GM12878 (cell line): ENCODE data around the gene PCP2. TPM values are rescaled to one million over a fixed set of nuclear protein-coding genes. Genes with fewer than 3 reads are reported as not detected.

Experiments used
- ATAC-seq: fragments of 200-7000 bp; cut with Tn5 transposase; 3 replicates; pipeline ENCODE4 v1.9.1; 2020; ENCODE audit warnings: mild to moderate bottlenecking, moderate library complexity
- BruUV-seq: library from RNA; stranded (reverse); fragments of 400-500 nt; replicated peaks from 2 replicates; lab custom pipeline; 2021; lab: Mats Ljungman, UMichigan
- CTCF ChIA-PET: fragments of 300-600 bp; sonication (Branson Sonifier 250); formaldehyde crosslinking; extraction: SDS; loops from one replicate; lab custom pipeline; 2021; ENCODE audit warnings: inconsistent platforms; lab: Yijun Ruan, JAX
- POLR2A ChIA-PET: fragments of 350-600 bp; formaldehyde crosslinking; extraction: SDS; loops from one replicate; lab custom pipeline; 2021; ENCODE audit warnings: inconsistent platforms; lab: Charles Lee
- RAD21 ChIA-PET: fragments of 300-600 bp; sonication (Branson Sonifier 250); formaldehyde crosslinking; loops from one replicate; lab custom pipeline; 2023; ENCODE audit warnings: antibody characterized with exemption; ENCODE audit not compliant: unreplicated experiment; lab: Charles Lee
- SMC1A ChIA-PET: fragments of 300-600 bp; sonication (Branson Sonifier 250); formaldehyde crosslinking; loops from one replicate; lab custom pipeline; 2023; ENCODE audit not compliant: unreplicated experiment, uncharacterized antibody; lab: Charles Lee
- DNase-seq: peaks from one replicate; pipeline ENCODE4 v3.0.0-alpha.2; 2011; ENCODE audit warnings: low read depth, low spot score
- FAIRE-seq: peaks from 3 replicates; lab custom pipeline; 2011; peaks lifted over from hg19 to GRCh38; lab: Jason Lieb, UNC
- H2AFZ ChIP-seq: 2 replicates; pipeline ENCODE4 v1.6.0; 2011; ENCODE audit warnings: low read depth, low read length, control low read depth; ENCODE audit not compliant: control insufficient read depth
- H3K27ac ChIP-seq: 2 replicates; pipeline ENCODE4 v1.5.1; 2011; ENCODE audit warnings: control low read depth; ENCODE audit not compliant: control insufficient read depth, insufficient read depth
- H3K27me3 ChIP-seq, 2 experiments: replicated peaks in 1 of 2; 2 replicates each; pipeline versions ENCODE4 v1.6.0 to v1.6.1; 2011; ENCODE audit warnings: low read length in 1 of 2; ENCODE audit not compliant: control insufficient read depth in 2 of 2, insufficient read depth in 2 of 2
- H3K36me3 ChIP-seq, 2 experiments: 2 replicates each; pipeline ENCODE4 v1.5.1; 2011; ENCODE audit warnings: low read length in 1 of 2; ENCODE audit not compliant: control insufficient read depth in 2 of 2, insufficient read depth in 2 of 2
- H3K4me1 ChIP-seq: 2 replicates; pipeline ENCODE4 v1.6.1; 2011; ENCODE audit warnings: mild to moderate bottlenecking, low read length, moderate library complexity, mixed read lengths; ENCODE audit not compliant: control insufficient read depth, insufficient read depth
- H3K4me2 ChIP-seq: 2 replicates; pipeline ENCODE4 v1.6.0; 2011; ENCODE audit warnings: control low read depth; ENCODE audit not compliant: control insufficient read depth, insufficient read depth
- H3K4me3 ChIP-seq: fragments of 200-600 bp; sonication (generic); 2 replicates; pipeline ENCODE4 v1.5.1; 2016
- H3K79me2 ChIP-seq: 2 replicates; pipeline ENCODE4 v1.6.0; 2011; ENCODE audit warnings: low read length; ENCODE audit not compliant: control insufficient read depth, insufficient read depth
- H3K9ac ChIP-seq: 2 replicates; pipeline ENCODE4 v1.8.0; 2011; ENCODE audit warnings: low read length, control low read depth, mixed read lengths; ENCODE audit not compliant: control insufficient read depth, insufficient read depth
- H3K9me3 ChIP-seq: replicated peaks from 3 replicates; pipeline ENCODE4 v1.5.1; 2011; ENCODE audit warnings: mild to moderate bottlenecking, low read length; ENCODE audit not compliant: control insufficient read depth, insufficient read depth
- H4K20me1 ChIP-seq: 2 replicates; pipeline ENCODE4 v1.6.0; 2011; ENCODE audit not compliant: control insufficient read depth, insufficient read depth
- BCL11A ChIP-seq: IDR thresholded peaks from 2 replicates; pipeline ENCODE4 v1.6.1; 2011; ENCODE audit warnings: low read depth, low read length
- CHD4 ChIP-seq: fragments of 200-600 bp; sonication (generic); IDR thresholded peaks from 2 replicates; pipeline ENCODE4 v1.6.1; 2016; ENCODE audit warnings: mild to moderate bottlenecking
- HDAC2 ChIP-seq: fragments of 200-600 bp; sonication (generic); IDR thresholded peaks from 2 replicates; pipeline ENCODE4 v1.6.1; 2017
- MYC ChIP-seq: IDR thresholded peaks from 2 replicates; pipeline ENCODE4 v1.6.1; 2011; ENCODE audit warnings: mild to moderate bottlenecking, low read length, moderate library complexity, inconsistent platforms; ENCODE audit not compliant: insufficient read depth, insufficient replicate concordance, insufficient read length, severe bottlenecking
- NR2C2 ChIP-seq: IDR thresholded peaks from 2 replicates; pipeline ENCODE4 v1.6.1; 2011; ENCODE audit warnings: borderline replicate concordance, low read depth; ENCODE audit not compliant: control insufficient read depth, insufficient read length
- WGBS: methylation state at CpG from one replicate; pipeline ENCODE4 v1.1.6; 2016; ENCODE audit warnings: low lambda C conversion rate; ENCODE audit not compliant: insufficient replicate concordance, insufficient coverage; ENCODE audit errors: missing lambda C conversion rate; 5-methylcytosine and 5-hydroxymethylcytosine counted together
- in situ Hi-C: fragments of 300-500 bp; cut with MboI; formaldehyde crosslinking; loops from 9 replicates; pipeline ENCODE4 v1.14.3; 2018; ENCODE audit warnings: mixed read lengths
- intact Hi-C: fragments of 100-400 bp; cut with micrococcal nuclease; formaldehyde crosslinking; loops from one replicate; pipeline ENCODE4 v1.14.2; 2022; ENCODE audit not compliant: unreplicated experiment
- polyA plus RNA-seq, 11 experiments: library from polyadenylated mRNA; depleted of rRNA in 4 of 11; unstranded in 6 of 11; stranded (reverse) in 5 of 11; fragments of >200 nt; fragmentation: Nextera tagmentation in 4 of 11; fragmentation: Illumina TruSeq in 1 of 11; extraction: Ambion mirVana in 4 of 11; extraction: Trizol in 1 of 11; gene quantifications; 1 replicate in 1 of 11; 2 replicates in 10 of 11; pipeline versions ENCODE4 v1.2.1 to v1.2.3, GENCODE V29; 2011 to 2016; ENCODE audit warnings: inconsistent platforms in 2 of 11, missing spikeins in 2 of 11, low read depth in 1 of 11
- total RNA-seq, 4 experiments: library from RNA; depleted of rRNA in 3 of 4; stranded (reverse); fragments of >200 nt in 3 of 4; fragmentation: Illumina TruSeq in 1 of 4; extraction: Trizol in 1 of 4; gene quantifications; 2 replicates each; pipeline versions ENCODE4 v1.2.1 to v1.2.3, GENCODE V29; 2013 to 2021
- TF ChIP-seq, protein P1 (sequence below): IDR thresholded peaks from 2 replicates; pipeline ENCODE4 v1.6.1; 2012; ENCODE audit warnings: mild to moderate bottlenecking, low read depth, low read length

PCP2 gene
- total and polyA plus RNA-seq, 10 of the 15 experiments (the other 5 are each of a cell fraction or from before 2014, with no cell fraction given), result 0.10 to 0.62 (median 0.31) TPM; not detected in 5

DNA sequence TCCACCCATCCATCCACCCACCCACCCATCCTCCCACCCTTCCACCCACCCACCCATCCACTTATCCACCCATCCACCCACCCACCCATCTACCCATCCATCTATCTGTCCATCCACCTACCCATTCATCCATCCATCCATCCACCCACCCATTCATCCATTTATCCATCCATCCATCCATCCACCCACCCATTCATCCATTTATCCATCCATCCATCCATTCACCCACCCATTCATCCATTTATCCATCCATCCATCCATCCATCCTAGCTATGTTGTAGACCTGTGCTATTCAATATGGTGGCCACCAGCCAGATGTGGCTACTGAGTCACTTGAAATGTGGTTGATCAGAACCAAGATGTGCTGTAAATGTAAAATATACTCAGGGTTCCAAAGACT is 32.8 kb downstream of the PCP2 start (continued):
- TF ChIP-seq, protein P1, sequence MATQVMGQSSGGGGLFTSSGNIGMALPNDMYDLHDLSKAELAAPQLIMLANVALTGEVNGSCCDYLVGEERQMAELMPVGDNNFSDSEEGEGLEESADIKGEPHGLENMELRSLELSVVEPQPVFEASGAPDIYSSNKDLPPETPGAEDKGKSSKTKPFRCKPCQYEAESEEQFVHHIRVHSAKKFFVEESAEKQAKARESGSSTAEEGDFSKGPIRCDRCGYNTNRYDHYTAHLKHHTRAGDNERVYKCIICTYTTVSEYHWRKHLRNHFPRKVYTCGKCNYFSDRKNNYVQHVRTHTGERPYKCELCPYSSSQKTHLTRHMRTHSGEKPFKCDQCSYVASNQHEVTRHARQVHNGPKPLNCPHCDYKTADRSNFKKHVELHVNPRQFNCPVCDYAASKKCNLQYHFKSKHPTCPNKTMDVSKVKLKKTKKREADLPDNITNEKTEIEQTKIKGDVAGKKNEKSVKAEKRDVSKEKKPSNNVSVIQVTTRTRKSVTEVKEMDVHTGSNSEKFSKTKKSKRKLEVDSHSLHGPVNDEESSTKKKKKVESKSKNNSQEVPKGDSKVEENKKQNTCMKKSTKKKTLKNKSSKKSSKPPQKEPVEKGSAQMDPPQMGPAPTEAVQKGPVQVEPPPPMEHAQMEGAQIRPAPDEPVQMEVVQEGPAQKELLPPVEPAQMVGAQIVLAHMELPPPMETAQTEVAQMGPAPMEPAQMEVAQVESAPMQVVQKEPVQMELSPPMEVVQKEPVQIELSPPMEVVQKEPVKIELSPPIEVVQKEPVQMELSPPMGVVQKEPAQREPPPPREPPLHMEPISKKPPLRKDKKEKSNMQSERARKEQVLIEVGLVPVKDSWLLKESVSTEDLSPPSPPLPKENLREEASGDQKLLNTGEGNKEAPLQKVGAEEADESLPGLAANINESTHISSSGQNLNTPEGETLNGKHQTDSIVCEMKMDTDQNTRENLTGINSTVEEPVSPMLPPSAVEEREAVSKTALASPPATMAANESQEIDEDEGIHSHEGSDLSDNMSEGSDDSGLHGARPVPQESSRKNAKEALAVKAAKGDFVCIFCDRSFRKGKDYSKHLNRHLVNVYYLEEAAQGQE, result no peak
- no peak for TF ChIP-seq BCL11A
- TF ChIP-seq, all 136 proteins: peak for 0

DNA sequence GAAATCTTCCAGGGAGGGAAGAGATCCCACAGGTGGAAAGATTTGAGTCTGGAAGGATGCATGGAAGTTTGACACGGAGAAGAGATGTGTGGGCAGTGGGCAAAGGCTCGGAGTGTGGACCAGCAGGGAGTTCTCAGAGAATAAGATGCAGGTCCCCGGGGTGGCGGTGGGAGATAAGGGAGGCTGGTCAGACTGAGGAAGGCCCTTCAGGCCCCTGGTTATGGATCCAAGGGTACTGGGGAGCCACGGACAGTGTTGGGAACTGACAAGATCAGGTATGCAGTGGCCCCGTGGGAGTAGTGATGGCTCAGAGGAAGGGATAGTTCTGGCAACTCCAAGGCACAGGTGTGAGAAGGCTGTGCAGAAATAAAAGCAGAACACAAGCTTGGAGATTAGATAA is 35.3 kb downstream of the PCP2 start:
- no peaks in the 10 kb centered on the region for H3K36me3 ChIP-seq
- in situ Hi-C loops (no loop called here), intact Hi-C loops (no loop called here)
- H4K20me1 ChIP-seq, result no peaks in the 10 kb centered on the region
- DNase-seq (no peak), FAIRE-seq (no peak), ATAC-seq (no peak)
- TF ChIP-seq NR2C2 (no peak), MYC (no peak), CHD4 (no peak), HDAC2 (no peak)
- no peak overlapping the region for H2AFZ ChIP-seq
- no peaks in the 10 kb centered on the region for H3K79me2 ChIP-seq
- no peak overlapping the region for H3K4me2 ChIP-seq
- ChIA-PET POLR2A (interaction anchor here (0.8 to 1.7 kb wide), 2 partner anchors 9 to 30 kb away, joined by 3 to 6 read pairs; no protein-coding TSS in a partner anchor), CTCF (interaction anchor here (1.0 to 4.7 kb wide), 5 partner anchors 22 to 244 kb away, joined by 3 to 30 read pairs (median 5); no protein-coding TSS in a partner anchor), RAD21 (interaction anchor here (1.0 to 2.1 kb wide), 2 partner anchors 30 to 244 kb away, joined by 3 to 16 read pairs; no protein-coding TSS in a partner anchor), SMC1A (interaction anchor here (2.5 kb wide), 1 partner anchor 30 kb away, joined by 7 read pairs; no protein-coding TSS in a partner anchor)
- no peaks in the 10 kb centered on the region for H3K9me3 ChIP-seq
- peaks cover 0 to 2% of the 10 kb centered on the region in 2 experiments; a peak in 1 of 4 replicates for H3K27me3 ChIP-seq
- no peak overlapping the region for H3K27ac ChIP-seq
- no TSS peak for BruUV-seq
- 76% methylated on average over 6 of the region's 6 CpGs for WGBS
- H3K9ac ChIP-seq, result no peak overlapping the region
- H3K4me3 ChIP-seq, result no peak overlapping the region
- no peaks in the 10 kb centered on the region; the same call in 1 of the 2 replicates for H3K4me1 ChIP-seq
